ENCODE measurements around the gene ENHO.

DNA sequence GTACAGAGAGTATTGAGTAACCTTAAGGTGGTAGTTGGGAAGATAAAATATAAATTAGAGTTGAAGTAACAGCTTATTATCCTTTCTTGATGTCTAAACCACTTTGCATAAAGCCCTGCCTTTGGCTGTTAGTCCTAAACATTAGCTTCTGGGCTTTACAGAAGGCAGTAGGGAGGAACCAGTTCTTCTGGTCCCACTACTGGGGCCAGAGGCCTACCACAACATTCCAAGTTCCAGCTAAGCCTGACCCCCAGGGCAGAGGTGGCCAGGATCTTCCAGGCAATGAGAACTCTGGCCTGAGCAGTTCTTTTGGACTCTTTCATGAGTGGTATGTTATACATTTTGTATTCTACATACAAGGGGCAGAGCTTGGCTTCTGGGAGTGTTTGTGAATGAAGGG is 38.1 kb downstream of the ENHO start:
- no peak for TF ChIP-seq POLR2A (IDR thresholded peaks at IDR 0.05)
- TF ChIP-seq, protein P1, sequence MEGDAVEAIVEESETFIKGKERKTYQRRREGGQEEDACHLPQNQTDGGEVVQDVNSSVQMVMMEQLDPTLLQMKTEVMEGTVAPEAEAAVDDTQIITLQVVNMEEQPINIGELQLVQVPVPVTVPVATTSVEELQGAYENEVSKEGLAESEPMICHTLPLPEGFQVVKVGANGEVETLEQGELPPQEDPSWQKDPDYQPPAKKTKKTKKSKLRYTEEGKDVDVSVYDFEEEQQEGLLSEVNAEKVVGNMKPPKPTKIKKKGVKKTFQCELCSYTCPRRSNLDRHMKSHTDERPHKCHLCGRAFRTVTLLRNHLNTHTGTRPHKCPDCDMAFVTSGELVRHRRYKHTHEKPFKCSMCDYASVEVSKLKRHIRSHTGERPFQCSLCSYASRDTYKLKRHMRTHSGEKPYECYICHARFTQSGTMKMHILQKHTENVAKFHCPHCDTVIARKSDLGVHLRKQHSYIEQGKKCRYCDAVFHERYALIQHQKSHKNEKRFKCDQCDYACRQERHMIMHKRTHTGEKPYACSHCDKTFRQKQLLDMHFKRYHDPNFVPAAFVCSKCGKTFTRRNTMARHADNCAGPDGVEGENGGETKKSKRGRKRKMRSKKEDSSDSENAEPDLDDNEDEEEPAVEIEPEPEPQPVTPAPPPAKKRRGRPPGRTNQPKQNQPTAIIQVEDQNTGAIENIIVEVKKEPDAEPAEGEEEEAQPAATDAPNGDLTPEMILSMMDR (IDR thresholded peaks at IDR 0.05) = no peak

All from lower leg skin (tissue), 3 donors.